ENCODE results near the gene NCAN. TPM values are rescaled to one million over a fixed set of nuclear protein-coding genes. Genes with fewer than 3 reads are reported as not detected.

The NCAN gene
- total and polyA plus RNA-seq, 2 experiments from 2014 or later = 0.03 TPM; not detected in 1

DNA sequence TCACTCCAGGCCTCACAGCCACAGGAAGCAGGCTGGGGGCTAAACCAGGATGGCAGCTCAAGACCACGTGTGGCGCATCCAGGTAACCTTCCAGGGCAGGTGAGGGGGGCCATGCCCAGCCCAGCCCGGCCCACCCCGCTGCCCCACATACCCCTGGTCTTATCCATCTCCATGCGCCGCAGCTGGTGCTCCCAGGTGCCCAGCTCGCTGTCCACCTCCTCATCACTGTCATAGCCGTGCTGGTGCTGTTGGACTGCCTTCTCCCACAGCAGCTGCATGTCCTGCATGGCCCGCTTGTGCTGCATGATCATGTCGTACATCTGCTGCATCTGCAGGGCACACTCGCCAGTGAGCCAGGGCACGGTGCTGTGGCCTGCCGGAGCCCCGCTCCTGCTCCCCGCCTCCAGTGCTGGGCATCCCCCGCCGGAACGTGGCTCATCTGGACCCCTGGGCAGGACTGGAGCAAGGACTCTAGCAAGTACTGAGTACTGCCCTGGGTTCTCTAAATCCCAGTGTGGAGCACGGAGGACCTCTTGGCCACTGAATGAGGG, 67.4 kb downstream of the NCAN start:
- H3K4me2 ChIP-seq = no peak overlapping the region
- H3K27me3 ChIP-seq = no peaks in the 10 kb centered on the region
- TF ChIP-seq EZH2 (IDR thresholded peaks at IDR 0.05; ENCODE audit: borderline replicate concordance) (no peak), EZH2phosphoT487 (IDR thresholded peaks at IDR 0.05; ENCODE audit: low read depth, severe bottlenecking, unreplicated experiment) (no peak)
- TF ChIP-seq, protein P1, sequence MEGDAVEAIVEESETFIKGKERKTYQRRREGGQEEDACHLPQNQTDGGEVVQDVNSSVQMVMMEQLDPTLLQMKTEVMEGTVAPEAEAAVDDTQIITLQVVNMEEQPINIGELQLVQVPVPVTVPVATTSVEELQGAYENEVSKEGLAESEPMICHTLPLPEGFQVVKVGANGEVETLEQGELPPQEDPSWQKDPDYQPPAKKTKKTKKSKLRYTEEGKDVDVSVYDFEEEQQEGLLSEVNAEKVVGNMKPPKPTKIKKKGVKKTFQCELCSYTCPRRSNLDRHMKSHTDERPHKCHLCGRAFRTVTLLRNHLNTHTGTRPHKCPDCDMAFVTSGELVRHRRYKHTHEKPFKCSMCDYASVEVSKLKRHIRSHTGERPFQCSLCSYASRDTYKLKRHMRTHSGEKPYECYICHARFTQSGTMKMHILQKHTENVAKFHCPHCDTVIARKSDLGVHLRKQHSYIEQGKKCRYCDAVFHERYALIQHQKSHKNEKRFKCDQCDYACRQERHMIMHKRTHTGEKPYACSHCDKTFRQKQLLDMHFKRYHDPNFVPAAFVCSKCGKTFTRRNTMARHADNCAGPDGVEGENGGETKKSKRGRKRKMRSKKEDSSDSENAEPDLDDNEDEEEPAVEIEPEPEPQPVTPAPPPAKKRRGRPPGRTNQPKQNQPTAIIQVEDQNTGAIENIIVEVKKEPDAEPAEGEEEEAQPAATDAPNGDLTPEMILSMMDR (IDR thresholded peaks at IDR 0.05; ENCODE audit: poor library complexity) = no peak
- H4K20me1 ChIP-seq (ENCODE audit: insufficient read depth, poor library complexity, severe bottlenecking) = no peaks in the 10 kb centered on the region
- DNase-seq (ENCODE audit: low spot score) = peak; percentile 1
- no peaks in the 10 kb centered on the region for H3K9me3 ChIP-seq (ENCODE audit: low read depth)
- H3K79me2 ChIP-seq = no peaks in the 10 kb centered on the region
- H3K9me2 ChIP-seq (replicated peaks; ENCODE audit: insufficient read depth) = no peaks in the 10 kb centered on the region
- whole genome bisulfite sequencing (ENCODE audit: low lambda C conversion rate, missing lambda C conversion rate) = 96% methylated on average over 15 of the region's 19 CpGs
- no peak overlapping the region for H2AFZ ChIP-seq
- H3K4me1 ChIP-seq (ENCODE audit: insufficient read depth) = peaks cover 4% of the 10 kb centered on the region
- H3K36me3 ChIP-seq (replicated peaks; ENCODE audit: insufficient read depth, low read depth) = no peaks in the 10 kb centered on the region
- no peak overlapping the region for H3K4me3 ChIP-seq
- no peak overlapping the region for H3K27ac ChIP-seq

DNA sequence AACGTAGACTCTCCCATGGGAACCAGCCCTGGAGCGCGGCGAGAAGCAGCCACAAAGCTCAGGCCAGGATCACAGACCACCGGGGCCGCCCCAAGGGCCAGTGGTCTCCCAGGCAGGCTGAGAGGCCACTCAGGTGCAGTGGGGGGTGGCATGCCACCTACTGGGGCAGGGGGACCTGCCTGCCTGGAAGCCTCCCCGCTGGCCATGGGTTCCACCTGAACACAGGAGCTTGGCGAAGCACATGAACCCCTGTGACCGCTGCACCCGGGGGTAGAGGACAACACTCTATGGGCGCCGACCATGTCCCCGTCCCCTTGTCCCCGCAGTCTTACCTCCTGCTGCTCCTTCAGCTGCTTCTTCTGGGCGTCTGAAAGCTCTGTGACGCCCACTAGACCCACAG, 68.1 kb downstream of the NCAN start:
- Histone ChIP-seq H3K36me3 (replicated peaks; ENCODE audit: insufficient read depth, low read depth) (no peaks in the 10 kb centered on the region), H3K4me2 (no peak overlapping the region), H3K79me2 (no peaks in the 10 kb centered on the region), H3K9me3 (ENCODE audit: low read depth) (no peaks in the 10 kb centered on the region), H3K27ac (no peak overlapping the region), H2AFZ (no peak overlapping the region), H3K9me2 (replicated peaks; ENCODE audit: insufficient read depth) (no peaks in the 10 kb centered on the region), H4K20me1 (ENCODE audit: insufficient read depth, poor library complexity, severe bottlenecking) (no peaks in the 10 kb centered on the region), H3K4me1 (ENCODE audit: insufficient read depth) (peaks cover 4% of the 10 kb centered on the region), H3K4me3 (no peak overlapping the region), H3K27me3 (no peaks in the 10 kb centered on the region)
- peak; percentile 2 for DNase-seq (ENCODE audit: low spot score)
- 96% methylated on average over 13 of the region's 16 CpGs for WGBS (ENCODE audit: low lambda C conversion rate, missing lambda C conversion rate)
- TF ChIP-seq, protein P1 (IDR thresholded peaks at IDR 0.05; ENCODE audit: poor library complexity) = no peak
- no peak for TF ChIP-seq EZH2phosphoT487 (IDR thresholded peaks at IDR 0.05; ENCODE audit: low read depth, severe bottlenecking, unreplicated experiment)
- no peak for TF ChIP-seq EZH2 (IDR thresholded peaks at IDR 0.05; ENCODE audit: borderline replicate concordance)

DNA sequence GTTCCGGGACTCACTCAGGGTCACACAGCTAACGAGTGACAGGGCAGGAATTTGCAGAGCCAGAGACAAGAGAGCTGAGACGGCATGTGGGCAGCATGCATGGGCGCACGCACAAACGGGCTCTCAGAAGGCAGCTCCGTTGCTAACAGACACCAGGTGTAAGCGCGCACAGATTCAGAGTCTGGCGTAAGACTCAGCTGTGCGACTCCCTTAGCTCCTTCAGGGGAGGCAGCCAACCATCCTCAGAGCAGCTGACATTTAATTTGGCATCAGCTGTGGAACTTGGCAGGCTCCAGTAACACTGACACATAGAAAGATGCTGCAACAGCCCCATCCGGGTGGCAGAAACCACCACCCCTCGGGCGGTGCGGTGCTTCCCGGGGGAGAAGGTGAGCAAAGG, 68.8 kb downstream of the NCAN start:
- H3K9me2 ChIP-seq (replicated peaks; ENCODE audit: insufficient read depth) = no peaks in the 10 kb centered on the region
- H3K4me2 ChIP-seq = no peak overlapping the region
- peaks cover 4% of the 10 kb centered on the region for H3K4me1 ChIP-seq (ENCODE audit: insufficient read depth)
- H4K20me1 ChIP-seq (ENCODE audit: insufficient read depth, poor library complexity, severe bottlenecking) = no peaks in the 10 kb centered on the region
- H3K79me2 ChIP-seq = no peaks in the 10 kb centered on the region
- H3K36me3 ChIP-seq (replicated peaks; ENCODE audit: insufficient read depth, low read depth) = no peaks in the 10 kb centered on the region
- TF ChIP-seq EZH2 (IDR thresholded peaks at IDR 0.05; ENCODE audit: borderline replicate concordance) (no peak), EZH2phosphoT487 (IDR thresholded peaks at IDR 0.05; ENCODE audit: low read depth, severe bottlenecking, unreplicated experiment) (no peak)
- TF ChIP-seq, protein P1 (IDR thresholded peaks at IDR 0.05; ENCODE audit: poor library complexity) = no peak
- H3K27me3 ChIP-seq = no peaks in the 10 kb centered on the region
- no peak for DNase-seq (ENCODE audit: low spot score)
- no peaks in the 10 kb centered on the region for H3K9me3 ChIP-seq (ENCODE audit: low read depth)
- H3K4me3 ChIP-seq = no peak overlapping the region
- no peak overlapping the region for H2AFZ ChIP-seq
- H3K27ac ChIP-seq = no peak overlapping the region
- 96% methylated on average over 16 of the region's 16 CpGs for WGBS (ENCODE audit: low lambda C conversion rate, missing lambda C conversion rate)
